ENCODE data around the gene RPS28.
"Not testable (repeated sequence)": the region's sequence is repeated elsewhere in the genome, so short reads cannot be mapped to it uniquely, and the experiment has no call there.

The RPS28 gene

GRCh38 chr19:8320564-8321066, 681 bp upstream of the RPS28 start:
- no peak for DNase-seq

GRCh38 chr19:8321986-8322637, 816 bp downstream of the RPS28 start:
- no peak for DNase-seq

DNA sequence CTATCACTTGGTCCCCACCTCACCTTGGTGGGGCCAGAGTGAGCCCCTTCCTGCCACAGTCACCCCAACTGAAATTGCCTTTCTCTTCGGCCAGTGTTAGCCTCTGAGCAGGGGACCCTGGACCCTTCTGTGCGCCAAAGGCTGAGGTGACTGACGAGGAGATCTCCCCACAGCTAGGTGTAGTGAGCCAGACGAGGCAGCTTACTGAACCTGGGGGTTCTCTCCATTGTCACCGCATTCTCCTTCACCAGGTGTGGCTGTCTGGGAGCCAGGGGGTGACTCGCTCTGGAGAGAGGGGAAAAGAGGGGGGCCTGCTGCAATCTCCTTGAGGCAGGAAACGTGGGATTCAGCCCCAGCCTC, 1.3 kb downstream of the RPS28 start:
- DNase-seq, result no peak

DNA sequence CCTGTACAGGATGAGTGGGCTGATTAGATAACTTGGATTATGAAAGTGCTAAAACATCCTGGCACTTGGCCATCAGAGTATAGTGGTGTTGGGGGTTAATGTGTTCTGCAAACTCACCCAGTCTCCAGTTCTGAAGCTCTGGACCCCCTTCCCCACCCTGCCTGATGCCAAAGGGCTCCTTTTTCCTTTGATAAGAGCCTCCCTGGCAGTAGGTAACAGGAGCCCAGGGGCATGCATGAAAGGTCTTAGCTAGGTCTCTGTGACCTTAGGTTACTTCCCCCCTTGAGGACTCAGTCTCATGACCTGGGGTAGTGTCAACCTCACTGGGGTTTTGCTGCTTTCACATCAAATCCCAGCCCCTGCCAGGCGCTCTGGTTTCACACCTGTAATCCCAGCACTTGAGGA, 2.5 kb downstream of the RPS28 start:
- DNase-seq, result no peak

DNA sequence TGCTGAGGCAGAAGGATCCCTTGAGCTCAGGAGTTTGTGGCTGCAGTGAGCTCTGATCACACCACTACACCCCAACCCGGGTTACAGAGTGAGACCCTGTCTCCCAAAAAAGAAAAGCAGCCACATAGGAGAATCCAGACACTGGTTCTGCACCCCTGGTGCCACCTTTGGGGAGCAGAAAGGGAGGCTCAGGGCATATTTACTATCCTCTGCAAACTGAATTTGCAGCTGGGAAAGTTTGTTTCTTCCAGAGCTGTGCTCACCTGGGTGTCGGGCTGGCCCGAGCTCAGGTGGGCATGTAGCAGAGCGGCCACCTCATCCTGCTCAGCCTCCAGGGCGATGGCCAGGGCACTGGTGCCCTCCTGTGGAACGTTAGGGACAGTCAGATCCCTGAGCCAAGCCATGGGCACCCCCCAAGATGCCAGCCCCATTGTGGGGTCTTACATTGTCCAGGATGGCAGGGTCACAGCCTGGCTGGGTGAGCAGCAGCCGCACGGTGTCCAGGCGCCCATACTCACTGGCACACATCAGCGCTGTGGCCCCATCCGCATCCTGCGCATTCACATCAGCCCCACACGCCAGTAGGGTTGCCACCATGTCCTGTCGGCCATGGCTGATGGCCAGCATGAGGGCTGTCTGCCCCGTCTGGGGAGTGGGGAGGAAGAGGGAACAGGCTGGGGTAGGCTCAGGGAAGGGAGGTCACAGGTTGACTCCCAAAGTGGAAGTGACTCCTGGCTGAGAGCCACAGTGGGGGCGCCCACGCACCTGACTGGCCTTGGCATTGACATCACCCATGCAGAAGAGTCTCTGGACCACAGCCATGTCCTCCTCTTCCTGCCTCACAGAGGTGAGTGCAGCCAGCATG, 3.1 kb downstream of the RPS28 start:
- no peak for DNase-seq

GRCh38 chr19:8325454-8325853, 4.2 kb downstream of the RPS28 start:
- DNase-seq, result no peak

- DNase-seq, result no peak
Observed at GRCh38 chr19:8329996-8330395, 8.7 kb downstream of the RPS28 start.

GRCh38 chr19:8331263-8331845, 10.1 kb downstream of the RPS28 start:
- DNase-seq, result no peak

DNA sequence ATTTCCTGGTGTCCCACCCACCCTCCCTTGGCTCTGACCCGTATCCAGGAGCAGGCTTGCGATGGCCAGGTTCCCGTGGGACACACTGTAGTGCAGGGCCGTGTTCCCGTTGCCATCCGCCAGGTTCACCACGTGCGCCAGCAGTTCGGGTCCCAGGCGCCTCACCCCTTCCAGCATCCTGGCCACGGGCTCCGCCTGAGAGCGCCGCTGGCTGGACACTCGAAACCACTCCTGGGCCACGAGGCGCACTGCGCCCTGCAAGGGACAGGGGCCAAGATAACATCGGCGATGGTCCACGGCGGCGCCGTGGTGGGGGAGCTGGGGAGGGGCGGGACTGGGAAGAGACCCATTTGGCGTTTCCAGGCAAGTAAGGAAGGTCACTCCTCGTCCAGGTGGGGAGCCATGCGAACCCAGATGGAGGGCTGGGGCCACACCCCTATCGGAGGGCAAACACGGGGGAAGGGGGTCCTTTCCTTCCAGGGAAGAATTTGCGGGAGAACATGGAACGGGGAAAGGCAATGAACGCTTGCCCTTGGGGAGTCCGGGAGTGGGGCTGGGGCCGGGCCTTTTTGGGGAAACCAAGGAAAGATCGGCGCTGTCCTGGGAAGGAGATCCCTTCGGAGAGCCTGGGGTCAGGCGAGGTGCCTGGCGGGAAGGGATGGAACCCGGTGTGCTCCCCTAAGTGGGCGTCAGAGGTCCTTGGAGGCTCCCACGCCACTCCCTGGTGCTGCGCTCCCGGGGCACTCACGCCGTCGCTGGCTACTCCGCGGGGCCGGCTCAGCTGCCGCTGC, 11.9 kb downstream of the RPS28 start:
- DNase-seq, result no peak

GRCh38 chr19:8333767-8334457, 12.6 kb downstream of the RPS28 start:
- no peak for DNase-seq

GRCh38 chr19:8334458-8335342, 13.4 kb downstream of the RPS28 start:
- no peak for DNase-seq

DNA sequence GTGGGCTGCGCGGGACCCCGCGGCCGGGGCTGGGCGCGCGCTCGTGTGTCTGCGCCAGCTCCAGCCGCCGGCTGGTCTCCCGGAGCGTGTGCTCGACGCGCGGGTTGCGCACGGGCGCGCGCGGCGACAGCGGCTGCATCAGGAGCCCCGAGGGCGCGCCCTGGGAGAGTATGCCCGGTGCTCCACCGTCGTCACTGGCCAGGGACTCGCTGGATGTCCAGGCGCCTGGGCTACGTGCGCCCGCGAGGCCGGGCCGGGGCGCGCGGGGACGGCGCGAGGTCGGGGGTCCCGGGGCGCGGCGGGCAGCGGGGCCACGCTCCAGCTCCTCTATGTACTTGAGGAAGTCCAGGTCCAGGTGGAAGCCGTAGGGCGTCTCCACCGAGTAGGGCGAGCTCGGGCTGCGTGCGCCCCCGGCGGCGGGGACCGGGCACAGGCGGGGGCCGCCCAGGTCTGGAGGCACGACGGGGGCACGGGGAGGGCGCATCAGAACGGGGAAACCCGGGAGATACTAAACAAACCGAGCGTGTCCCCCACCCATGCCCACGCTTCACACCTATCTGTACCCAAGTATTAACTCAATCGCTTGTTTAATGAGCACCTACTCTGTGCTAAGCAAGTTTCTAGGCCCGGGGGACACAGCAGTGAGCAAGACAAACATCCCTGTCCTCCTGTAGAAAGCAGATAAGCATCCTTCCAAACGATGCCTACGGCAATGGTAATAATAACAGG, 14.2 kb downstream of the RPS28 start:
- no peak for DNase-seq

GRCh38 chr19:8336072-8336569, 14.8 kb downstream of the RPS28 start:
- DNase-seq, result no peak

- DNase-seq, result no peak
Observed at GRCh38 chr19:8336660-8337059, 15.4 kb downstream of the RPS28 start.

DNA sequence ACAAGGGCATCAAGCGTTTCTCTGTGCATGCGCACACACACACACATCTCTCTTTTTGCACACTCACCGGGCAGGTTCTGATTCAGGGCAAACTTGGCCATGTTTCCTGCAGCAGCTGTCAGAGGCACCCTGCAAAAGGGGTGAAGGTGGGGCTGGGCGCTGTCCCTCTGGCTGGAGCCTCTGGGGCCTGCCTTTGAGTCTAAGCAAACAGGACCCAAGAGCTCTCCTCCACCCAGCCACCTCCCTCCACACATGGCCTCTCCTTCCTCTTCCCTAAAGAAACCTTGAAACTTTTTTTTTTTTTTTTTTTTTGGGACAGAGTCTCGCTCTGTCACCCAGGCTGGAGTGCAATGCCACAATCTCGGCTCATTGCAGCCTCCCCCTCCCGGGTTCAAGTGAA, 16.4 kb downstream of the RPS28 start:
- no peak for DNase-seq

- DNase-seq, result no peak
Observed at GRCh38 chr19:8338835-8339234, 17.5 kb downstream of the RPS28 start.

- no peak for DNase-seq
Observed at GRCh38 chr19:8340341-8341096, 19.2 kb downstream of the RPS28 start.

DNA sequence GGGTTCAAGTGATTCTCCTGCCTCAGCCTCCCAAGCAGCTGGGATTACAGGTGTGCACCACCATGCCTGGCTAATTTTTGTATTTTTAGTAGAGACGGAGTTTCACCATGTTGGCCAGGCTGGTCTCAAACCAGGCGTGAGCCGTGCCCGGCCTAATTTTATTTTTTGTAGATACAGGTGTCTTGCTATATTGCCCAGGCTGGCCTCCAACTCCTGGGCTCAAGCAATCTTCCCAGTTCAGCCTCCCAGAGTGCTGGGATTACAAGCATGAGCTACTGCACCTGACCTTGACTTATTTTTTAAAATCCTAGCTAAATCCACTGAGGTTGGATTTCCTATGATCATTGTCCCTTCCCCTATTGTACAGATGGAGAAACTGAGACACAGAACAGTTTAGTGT, 20.2 kb downstream of the RPS28 start:
- DNase-seq, result not testable (repeated sequence)

- DNase-seq, result no peak
Observed at GRCh38 chr19:8342316-8342683, 21.0 kb downstream of the RPS28 start.

All from NCI-H1048 (cell line).